Stomach (tissue), 9 donors: ENCODE data around the gene PYY. TPM values are rescaled to one million over a fixed set of nuclear protein-coding genes. Genes with fewer than 3 reads are reported as not detected.

ENCODE experiments used
- DNase-seq, 2 donors: peaks; one replicate each; pipeline versions ENCODE4 v3.0.0 to v3.0.0-alpha.2; 2013 to 2019
- H3K27ac ChIP-seq, 5 donors: fragments of 200-600 bp in 4 of 5; sonication (generic) in 4 of 5; one replicate each; pipeline ENCODE4 v1.5.1; 2013 to 2019; ENCODE audit warnings: mild to moderate bottlenecking in 1 of 5, moderate library complexity in 1 of 5
- H3K27me3 ChIP-seq, 3 donors: fragments of 200-600 bp; sonication (generic); one replicate each; pipeline ENCODE4 v1.5.1; 2017 to 2019; ENCODE audit warnings: mixed run types in 1 of 3
- H3K36me3 ChIP-seq, 4 donors: fragments of 200-600 bp; sonication (generic); 1 replicate in 3 of 4; 2 replicates in 1 of 4; pipeline ENCODE4 v1.5.1; 2016 to 2019
- H3K4me1 ChIP-seq, 4 donors: fragments of 200-600 bp; sonication (generic); one replicate each; pipeline ENCODE4 v1.5.1; 2016 to 2019
- H3K4me3 ChIP-seq, 4 donors: fragments of 200-600 bp; sonication (generic) in 3 of 4; one replicate each; pipeline ENCODE4 v1.5.1; 2016 to 2019; ENCODE audit warnings: mild to moderate bottlenecking in 1 of 4
- H3K9me3 ChIP-seq, 4 donors: fragments of 200-600 bp; sonication (generic); one replicate each; pipeline ENCODE4 v1.5.1; 2016 to 2019
- CTCF ChIP-seq, 7 experiments: fragments of 450-650 bp in 4 of 7; fragments of 200-600 bp in 3 of 7; sonication (generic) in 3 of 7; IDR thresholded peaks; one replicate each; pipeline ENCODE4 v1.5.1; 2016 to 2019; ENCODE audit warnings: antibody characterized with exemption in 7 of 7, control low read depth in 2 of 7, mild to moderate bottlenecking in 1 of 7
- EP300 ChIP-seq: sonication (generic); formaldehyde crosslinking; IDR thresholded peaks from one replicate; pipeline ENCODE4 v1.6.1; 2017; ENCODE audit warnings: antibody characterized with exemption
- POLR2A ChIP-seq, 4 donors: fragments of 450-650 bp; IDR thresholded peaks; one replicate each; pipeline ENCODE4 v1.6.1; 2016; ENCODE audit warnings: antibody characterized with exemption in 4 of 4, control low read depth in 2 of 4, mild to moderate bottlenecking in 1 of 4, moderate library complexity in 1 of 4
- POLR2AphosphoS5 ChIP-seq, 3 donors: sonication (generic); formaldehyde crosslinking; IDR thresholded peaks; one replicate each; pipeline ENCODE4 v1.6.1; 2016; ENCODE audit warnings: antibody characterized with exemption in 3 of 3
- WGBS, 5 donors: extraction: QIAGEN DNeasy Blood & Tissue Kit in 3 of 5; methylation state at CpG; one replicate each; pipeline versions ENCODE4 v1.1.5 to v1.1.7; 2013 to 2018; 5-methylcytosine and 5-hydroxymethylcytosine counted together
- intact Hi-C: fragments of 100-400 bp; cut with DNase I; formaldehyde crosslinking; loops from one replicate; pipeline ENCODE4 v1.15.1; 2023; ENCODE audit warnings: low total_unique reads
- polyA plus RNA-seq, 3 donors: library from polyadenylated mRNA; stranded (reverse); fragments of 200-250 nt; gene quantifications; one replicate each; pipeline ENCODE4 v1.2.3, GENCODE V29; 2013
- total RNA-seq, 5 donors: library from RNA; depleted of rRNA; stranded (reverse); fragments of >200 nt; gene quantifications; one replicate each; pipeline versions ENCODE4 v1.1.0 to v1.2.3, GENCODE V29; 2014 to 2016
- donor health status: healthy with polysubstance abuse.
- donor health status: Bipolar disorder and iron deficiency.
- donor health status: healthy.

The PYY gene
- total and polyA plus RNA-seq, 8 donors, result 0.35 to 71.3 TPM; not detected in 6

- Histone ChIP-seq H3K4me3 (no peak overlapping the region), H3K4me1 (peaks cover 0 to 19% (median 13%) of the 10 kb centered on the region in 4 donors), H3K36me3 (no peaks in the 10 kb centered on the region), H3K9me3 (no peaks in the 10 kb centered on the region), H3K27me3 (peaks cover 0 to 30% (median 4%) of the 10 kb centered on the region in 3 donors), H3K27ac (no peak overlapping the region)
- no peak for TF ChIP-seq EP300
- TF ChIP-seq POLR2AphosphoS5 (IDR thresholded peaks at IDR 0.05), result no peak
- TF ChIP-seq POLR2A (IDR thresholded peaks at IDR 0.05), result no peak
- TF ChIP-seq CTCF (IDR thresholded peaks at IDR 0.05), result no peak
- DNase-seq, result no peak
- intact Hi-C loops, result no loop called here
- 32 to 54% (median 50%) methylated on average over 4 of the region's 4 CpGs for WGBS, 5 donors
These were observed 37.4 kb downstream of the PYY start for GRCh38 chr17:43916385-43916784.

DNA sequence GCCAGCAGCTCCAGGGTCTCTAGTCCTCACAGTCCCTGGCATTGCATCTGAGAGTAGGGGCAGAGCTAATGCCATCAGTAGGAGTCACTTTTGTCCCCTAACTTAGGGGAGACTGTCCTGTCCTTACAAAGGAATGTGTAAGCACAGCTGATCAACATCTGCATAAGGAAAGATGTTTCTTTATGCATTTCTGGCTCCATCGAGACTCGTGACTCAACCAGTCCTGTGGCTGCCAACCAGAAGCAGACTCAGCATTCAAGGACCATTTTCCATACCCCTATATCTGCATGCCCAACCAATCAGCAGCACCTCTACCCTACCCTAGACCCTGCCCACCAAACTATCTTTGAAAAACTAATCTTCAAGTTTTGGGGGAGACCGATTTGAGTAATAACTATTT is 38.2 kb downstream of the PYY start:
- 75 to 85% (median 82%) methylated on average over 3 of the region's 3 CpGs for WGBS, 5 donors
- Histone ChIP-seq H3K4me3 (no peak overlapping the region), H3K9me3 (no peaks in the 10 kb centered on the region), H3K36me3 (no peaks in the 10 kb centered on the region), H3K27me3 (peaks cover 0 to 26% (median 4%) of the 10 kb centered on the region in 3 donors), H3K4me1 (peaks cover 0 to 19% (median 13%) of the 10 kb centered on the region in 4 donors), H3K27ac (no peak overlapping the region)
- TF ChIP-seq CTCF (IDR thresholded peaks at IDR 0.05) (no peak), POLR2A (IDR thresholded peaks at IDR 0.05) (no peak), EP300 (no peak), POLR2AphosphoS5 (IDR thresholded peaks at IDR 0.05) (no peak)
- no peak for DNase-seq
- intact Hi-C loops, result no loop called here

- H3K9me3 ChIP-seq, result no peaks in the 10 kb centered on the region
- WGBS, 5 donors, result 60 to 81% (median 76%) methylated on average over 2 of the region's 2 CpGs
- no peak overlapping the region for H3K4me3 ChIP-seq
- H3K27ac ChIP-seq, result no peak overlapping the region
- H3K4me1 ChIP-seq, result peaks cover 0 to 19% (median 13%) of the 10 kb centered on the region in 4 donors
- intact Hi-C loops, result no loop called here
- H3K36me3 ChIP-seq, result no peaks in the 10 kb centered on the region
- no peak for DNase-seq
- TF ChIP-seq POLR2AphosphoS5 (IDR thresholded peaks at IDR 0.05), result no peak
- no peak for TF ChIP-seq EP300
- TF ChIP-seq POLR2A (IDR thresholded peaks at IDR 0.05), result no peak
- no peak for TF ChIP-seq CTCF (IDR thresholded peaks at IDR 0.05)
- peaks cover 0 to 23% (median 4%) of the 10 kb centered on the region in 3 donors for H3K27me3 ChIP-seq
These were observed 39.3 kb downstream of the PYY start for GRCh38 chr17:43914451-43914850.

DNA sequence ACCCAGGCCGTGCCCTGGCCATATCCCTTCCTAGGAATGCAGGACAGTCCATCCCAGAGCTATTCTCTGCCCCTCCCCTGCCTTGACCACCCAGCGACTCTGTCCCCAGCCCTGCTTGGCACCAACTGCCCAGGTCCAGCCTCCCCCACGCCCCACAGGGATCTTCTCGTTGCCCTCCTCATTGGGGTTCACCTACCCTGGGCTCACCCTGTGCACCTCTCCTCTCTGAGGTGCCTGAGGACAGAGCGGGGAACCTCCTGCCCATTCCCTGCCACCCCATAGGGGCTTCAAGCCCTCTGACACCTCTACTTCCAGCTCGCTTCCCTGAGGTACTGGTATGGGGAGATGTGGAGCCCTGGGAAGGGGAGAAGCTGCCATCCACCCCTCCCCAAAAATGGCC is 40.2 kb downstream of the PYY start:
- WGBS, 5 donors, result 73 to 87% (median 82%) methylated on average over 6 of the region's 6 CpGs
- H3K27ac ChIP-seq, result no peak overlapping the region
- H3K36me3 ChIP-seq, result no peaks in the 10 kb centered on the region
- intact Hi-C loops, result no loop called here
- H3K27me3 ChIP-seq, result peaks cover 0 to 24% (median 4%) of the 10 kb centered on the region in 3 donors
- no peak overlapping the region for H3K4me3 ChIP-seq
- no peak for DNase-seq
- TF ChIP-seq EP300, result no peak
- no peak for TF ChIP-seq POLR2A (IDR thresholded peaks at IDR 0.05)
- no peak for TF ChIP-seq CTCF (IDR thresholded peaks at IDR 0.05)
- no peak for TF ChIP-seq POLR2AphosphoS5 (IDR thresholded peaks at IDR 0.05)
- peaks cover under 1 to 21% (median 13%) of the 10 kb centered on the region in 4 donors for H3K4me1 ChIP-seq
- no peaks in the 10 kb centered on the region for H3K9me3 ChIP-seq
